SK-N-MC (cell line): Measurements from ENCODE around the gene VSIG10L2.

Source experiments
- DNase-seq: peaks from one replicate; pipeline ENCODE4 v3.0.0-alpha.2; 2011; ENCODE audit warnings: low read depth, low spot score
- H3K27ac ChIP-seq: fragments of 200-600 bp; sonication (generic); 2 replicates; pipeline ENCODE4 v1.5.1; 2016; ENCODE audit warnings: mixed run types
- H3K36me3 ChIP-seq: fragments of 200-600 bp; sonication (generic); 2 replicates; pipeline ENCODE4 v1.6.1; 2017; ENCODE audit warnings: antibody characterized with exemption, low read length, mixed read lengths; ENCODE audit not compliant: insufficient read depth
- H3K4me3 ChIP-seq: fragments of 200-600 bp; sonication (generic); 2 replicates; pipeline ENCODE4 v1.5.1; 2016
- H3K9ac ChIP-seq: fragments of 200-600 bp; sonication (generic); 2 replicates; pipeline ENCODE4 v1.8.0; 2017; ENCODE audit warnings: mixed run types, mixed read lengths; ENCODE audit not compliant: insufficient read length
- H3K9me3 ChIP-seq: fragments of 200-600 bp; sonication (generic); 2 replicates; pipeline ENCODE4 v1.6.1; 2017; ENCODE audit warnings: low read depth, mild to moderate bottlenecking, antibody characterized with exemption, low read length, moderate library complexity, mixed read lengths
- EZH2 ChIP-seq: fragments of 200-600 bp; sonication (generic); IDR thresholded peaks from one replicate; pipeline ENCODE4 v1.6.1; 2017; ENCODE audit warnings: antibody characterized with exemption
- FOXP2 ChIP-seq: optimal IDR thresholded peaks from 2 replicates; pipeline ENCODE3; 2011; ENCODE audit warnings: mild to moderate bottlenecking, moderate library complexity; ENCODE audit not compliant: insufficient read depth; ENCODE audit errors: extremely low read length, control extremely low read depth
- POLR2AphosphoS5 ChIP-seq: IDR thresholded peaks from 2 replicates; pipeline ENCODE4 v1.6.1; 2012; ENCODE audit warnings: mild to moderate bottlenecking, low read depth, low read length, borderline replicate concordance

Gene VSIG10L2

GRCh38 chr11:125948278-125949051 is 2.6 kb downstream of the VSIG10L2 start:
- Histone ChIP-seq H3K27ac (no peak overlapping the region), H3K9ac (no peak overlapping the region), H3K9me3 (no peaks in the 10 kb centered on the region), H3K4me3 (no peak overlapping the region), H3K36me3 (no peaks in the 10 kb centered on the region)
- no peak for DNase-seq
- TF ChIP-seq EZH2 (no peak), POLR2AphosphoS5 (no peak), FOXP2 (no peak)

GRCh38 chr11:125949271-125950177 is 3.7 kb downstream of the VSIG10L2 start:
- H3K9ac ChIP-seq, result no peak overlapping the region
- H3K9me3 ChIP-seq, result no peaks in the 10 kb centered on the region
- no peaks in the 10 kb centered on the region for H3K36me3 ChIP-seq
- DNase-seq, result no peak
- H3K4me3 ChIP-seq, result no peak overlapping the region
- H3K27ac ChIP-seq, result no peak overlapping the region
- TF ChIP-seq POLR2AphosphoS5 (no peak), FOXP2 (no peak), EZH2 (no peak)

GRCh38 chr11:125950178-125950490 is 4.3 kb downstream of the VSIG10L2 start:
- H3K27ac ChIP-seq, result no peak overlapping the region
- no peak overlapping the region for H3K4me3 ChIP-seq
- TF ChIP-seq POLR2AphosphoS5 (no peak), EZH2 (no peak), FOXP2 (no peak)
- H3K36me3 ChIP-seq, result no peaks in the 10 kb centered on the region
- no peak for DNase-seq
- H3K9me3 ChIP-seq, result no peaks in the 10 kb centered on the region
- H3K9ac ChIP-seq, result no peak overlapping the region

- TF ChIP-seq EZH2 (no peak), FOXP2 (no peak), POLR2AphosphoS5 (no peak)
- H3K27ac ChIP-seq, result no peak overlapping the region
- DNase-seq, result no peak
These were observed 5.1 kb downstream of the VSIG10L2 start for GRCh38 chr11:125950696-125951651.

GRCh38 chr11:125951731-125952130 is 5.9 kb downstream of the VSIG10L2 start:
- peaks cover 5% of the 10 kb centered on the region; the same call in 1 of the 2 replicates for H3K36me3 ChIP-seq
- no peak for DNase-seq
- TF ChIP-seq EZH2 (no peak), FOXP2 (no peak), POLR2AphosphoS5 (no peak)
- no peaks in the 10 kb centered on the region for H3K9me3 ChIP-seq
- no peak overlapping the region for H3K4me3 ChIP-seq
- no peak overlapping the region for H3K27ac ChIP-seq
- no peak overlapping the region for H3K9ac ChIP-seq

More at GRCh38 chr11:125950696-125951651, 5.1 kb downstream of the VSIG10L2 start:
- Histone ChIP-seq H3K9ac (no peak overlapping the region), H3K36me3 (no peaks in the 10 kb centered on the region; the same call in 1 of the 2 replicates), H3K4me3 (no peak overlapping the region), H3K9me3 (no peaks in the 10 kb centered on the region)

GRCh38 chr11:125952559-125952958 is 6.7 kb downstream of the VSIG10L2 start:
- TF ChIP-seq FOXP2 (no peak), POLR2AphosphoS5 (no peak), EZH2 (no peak)
- Histone ChIP-seq H3K9me3 (no peaks in the 10 kb centered on the region), H3K36me3 (peaks cover 5% of the 10 kb centered on the region; the same call in 1 of the 2 replicates), H3K9ac (no peak overlapping the region), H3K27ac (no peak overlapping the region), H3K4me3 (no peak overlapping the region)
- no peak for DNase-seq

- TF ChIP-seq EZH2 (no peak), POLR2AphosphoS5 (no peak), FOXP2 (no peak)
- Histone ChIP-seq H3K27ac (no peak overlapping the region), H3K9me3 (no peaks in the 10 kb centered on the region), H3K4me3 (no peak overlapping the region), H3K9ac (no peak overlapping the region), H3K36me3 (peaks cover 5% of the 10 kb centered on the region; the same call in 1 of the 2 replicates)
- no peak for DNase-seq
These were observed 7.1 kb downstream of the VSIG10L2 start for GRCh38 chr11:125952973-125953372.
